ENCODE data around the gene SGSM1. TPM values are rescaled to one million over a fixed set of nuclear protein-coding genes. Genes with fewer than 3 reads are reported as not detected.

Gene SGSM1
- total RNA-seq, 2 experiments from 2014 or later = 0.13 TPM; not detected in 1

DNA sequence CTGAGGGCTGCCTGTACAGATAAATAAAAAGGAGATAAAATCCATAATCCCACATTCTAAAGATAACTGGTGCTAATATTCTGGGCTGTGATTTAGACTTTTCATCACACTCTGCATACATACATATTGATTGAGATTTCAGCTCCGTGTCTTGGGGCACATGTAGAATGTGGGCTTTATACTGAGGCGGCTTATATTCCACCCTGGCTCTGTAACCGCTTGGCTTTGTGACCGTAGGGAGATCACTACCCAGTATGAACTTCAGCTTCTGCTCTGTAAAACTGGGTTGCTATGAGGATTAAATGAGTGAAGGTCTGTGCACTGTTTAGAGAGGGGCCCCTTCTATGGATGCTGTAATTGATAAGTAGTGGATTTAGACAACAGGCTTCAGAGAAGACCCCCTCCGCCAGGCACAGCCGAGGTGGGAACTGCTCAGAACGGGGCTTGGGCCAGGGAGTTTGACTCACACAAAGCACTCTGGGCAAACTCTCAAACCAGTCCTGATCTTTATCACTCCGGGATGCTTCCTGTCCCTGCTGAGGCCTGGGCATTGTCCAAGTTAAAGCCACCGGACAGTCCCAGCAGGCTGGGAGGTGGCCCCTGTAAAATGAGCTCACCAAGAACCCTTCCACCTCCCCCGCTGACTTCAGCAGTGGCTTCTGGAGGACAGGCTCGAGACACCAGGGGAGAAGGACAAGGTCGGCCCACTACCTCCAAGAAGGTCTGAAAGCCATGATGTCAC is 163.7 kb downstream of the SGSM1 start:
- no peak overlapping the region for H3K27ac Mint-ChIP-seq
- ChIA-PET POLR2A (no interaction called here), CTCF (interaction anchor here (0.8 kb wide), 1 partner anchor 18 kb away, joined by 3 read pairs; no protein-coding TSS in a partner anchor)
- no peaks in the 10 kb centered on the region for H3K36me3 Mint-ChIP-seq (ENCODE audit: low read depth)
- TF ChIP-seq, protein P1, sequence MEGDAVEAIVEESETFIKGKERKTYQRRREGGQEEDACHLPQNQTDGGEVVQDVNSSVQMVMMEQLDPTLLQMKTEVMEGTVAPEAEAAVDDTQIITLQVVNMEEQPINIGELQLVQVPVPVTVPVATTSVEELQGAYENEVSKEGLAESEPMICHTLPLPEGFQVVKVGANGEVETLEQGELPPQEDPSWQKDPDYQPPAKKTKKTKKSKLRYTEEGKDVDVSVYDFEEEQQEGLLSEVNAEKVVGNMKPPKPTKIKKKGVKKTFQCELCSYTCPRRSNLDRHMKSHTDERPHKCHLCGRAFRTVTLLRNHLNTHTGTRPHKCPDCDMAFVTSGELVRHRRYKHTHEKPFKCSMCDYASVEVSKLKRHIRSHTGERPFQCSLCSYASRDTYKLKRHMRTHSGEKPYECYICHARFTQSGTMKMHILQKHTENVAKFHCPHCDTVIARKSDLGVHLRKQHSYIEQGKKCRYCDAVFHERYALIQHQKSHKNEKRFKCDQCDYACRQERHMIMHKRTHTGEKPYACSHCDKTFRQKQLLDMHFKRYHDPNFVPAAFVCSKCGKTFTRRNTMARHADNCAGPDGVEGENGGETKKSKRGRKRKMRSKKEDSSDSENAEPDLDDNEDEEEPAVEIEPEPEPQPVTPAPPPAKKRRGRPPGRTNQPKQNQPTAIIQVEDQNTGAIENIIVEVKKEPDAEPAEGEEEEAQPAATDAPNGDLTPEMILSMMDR (IDR thresholded peaks at IDR 0.05) = no peak
- H3K27me3 Mint-ChIP-seq = no peaks in the 10 kb centered on the region
- H3K4me3 Mint-ChIP-seq = no peak overlapping the region
- DNase-seq (no peak), ATAC-seq (no peak)
- intact Hi-C loops (cut with micrococcal nuclease) = no loop called here
- no peaks in the 10 kb centered on the region for H3K4me1 Mint-ChIP-seq (ENCODE audit: low read depth)
- H3K9me3 Mint-ChIP-seq = no peaks in the 10 kb centered on the region

DNA sequence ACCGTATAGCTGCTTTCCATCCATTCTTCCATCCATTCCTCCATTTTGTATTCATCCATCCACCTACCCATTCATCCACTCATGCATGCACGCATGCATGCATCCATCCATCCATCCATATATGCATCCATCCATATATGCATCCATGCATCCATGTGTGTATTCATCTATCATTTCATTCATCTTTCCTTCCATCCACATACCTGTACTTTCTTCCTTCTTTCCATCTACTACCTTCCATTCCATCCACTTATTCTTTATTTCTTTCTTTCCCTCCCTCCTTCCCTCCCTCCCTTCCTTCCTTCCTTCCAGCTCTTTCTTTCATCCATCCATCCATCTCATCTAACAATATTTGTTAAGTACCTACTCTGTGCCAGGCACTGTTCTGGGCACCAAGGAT is 166.4 kb downstream of the SGSM1 start:
- TF ChIP-seq, protein P1 (IDR thresholded peaks at IDR 0.05) = no peak
- H3K9me3 Mint-ChIP-seq = no peaks in the 10 kb centered on the region

DNA sequence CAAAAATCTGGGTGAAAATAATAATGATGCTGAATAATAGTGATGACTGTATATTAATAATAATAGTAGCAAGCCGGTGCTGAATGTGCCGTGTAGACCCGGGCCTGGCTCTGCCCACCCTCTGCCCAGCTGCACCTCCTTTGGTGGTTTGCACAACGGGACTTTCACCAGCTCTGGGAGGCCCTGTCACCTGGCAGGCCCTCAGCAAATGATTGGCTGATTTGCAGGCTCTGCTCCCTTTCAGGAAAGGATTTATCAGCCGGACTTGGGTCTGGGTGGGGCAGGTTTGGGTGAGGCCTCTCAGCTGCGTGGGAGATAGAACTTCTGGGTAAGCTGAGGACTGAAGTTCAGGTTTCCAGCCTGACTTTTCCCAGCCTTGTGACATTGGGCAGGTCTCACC is 167.9 kb downstream of the SGSM1 start:
- Mint-ChIP-seq H3K4me1 (ENCODE audit: low read depth) (no peaks in the 10 kb centered on the region), H3K9me3 (no peaks in the 10 kb centered on the region), H3K27ac (no peak overlapping the region), H3K36me3 (ENCODE audit: low read depth) (no peaks in the 10 kb centered on the region), H3K4me3 (no peak overlapping the region), H3K27me3 (no peaks in the 10 kb centered on the region)
- no peak for ATAC-seq
- DNase-seq = no peak
- TF ChIP-seq, protein P1 (IDR thresholded peaks at IDR 0.05) = no peak
- ChIA-PET POLR2A (interaction anchor here (0.9 kb wide), 1 partner anchor 21 kb away, joined by 3 read pairs; no protein-coding TSS in a partner anchor), CTCF (interaction anchor here (1.9 to 3.2 kb wide), 2 partner anchors 36 to 76 kb away, joined by 8 to 10 read pairs; no protein-coding TSS in a partner anchor)
- intact Hi-C loops (cut with micrococcal nuclease) = no loop called here

More for the DNA sequence above, 166.4 kb downstream of the SGSM1 start:
- ATAC-seq = no peak
- no peak overlapping the region for H3K4me3 Mint-ChIP-seq
- H3K27me3 Mint-ChIP-seq = no peaks in the 10 kb centered on the region
- DNase-seq = no peak
- no peak overlapping the region for H3K27ac Mint-ChIP-seq
- POLR2A ChIA-PET = no interaction called here
- H3K4me1 Mint-ChIP-seq (ENCODE audit: low read depth) = no peaks in the 10 kb centered on the region
- intact Hi-C loops (cut with micrococcal nuclease) = no loop called here
- H3K36me3 Mint-ChIP-seq (ENCODE audit: low read depth) = no peaks in the 10 kb centered on the region
- CTCF ChIA-PET = no interaction called here

DNA sequence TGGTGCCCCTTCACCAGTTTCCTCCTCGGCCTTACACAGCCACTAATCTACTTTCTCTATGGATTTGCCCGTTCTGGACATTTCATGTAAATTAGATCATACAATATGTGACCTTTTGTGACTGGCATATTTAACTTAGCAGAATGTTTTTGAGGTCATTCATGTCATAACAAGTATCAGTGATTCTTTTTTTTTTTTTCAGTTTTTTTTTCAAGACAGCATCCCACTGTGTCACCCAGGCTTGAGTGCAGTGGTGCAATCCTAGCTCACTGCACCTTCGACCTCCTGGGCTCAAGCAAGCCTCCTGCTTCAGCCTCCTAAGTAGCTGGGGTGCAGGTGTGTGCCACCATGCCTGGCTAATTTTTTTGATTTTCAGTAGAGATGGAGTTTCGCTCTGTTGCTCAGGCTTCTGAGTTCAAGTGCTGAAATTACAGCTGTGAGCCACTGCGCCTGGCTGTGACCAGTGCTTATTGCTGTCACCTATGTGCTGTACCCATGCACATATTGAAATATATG is 169.2 kb downstream of the SGSM1 start:
- ChIA-PET POLR2A (no interaction called here), CTCF (interaction anchor here (1.9 to 3.2 kb wide), 2 partner anchors 38 to 74 kb away, joined by 8 to 10 read pairs; no protein-coding TSS in a partner anchor)
- ATAC-seq (no peak), DNase-seq (no peak)
- H3K36me3 Mint-ChIP-seq (ENCODE audit: low read depth) = no peaks in the 10 kb centered on the region
- no peak overlapping the region for H3K4me3 Mint-ChIP-seq
- no peaks in the 10 kb centered on the region for H3K9me3 Mint-ChIP-seq
- TF ChIP-seq, protein P1 (IDR thresholded peaks at IDR 0.05) = no peak
- no peak overlapping the region for H3K27ac Mint-ChIP-seq
- no peaks in the 10 kb centered on the region for H3K4me1 Mint-ChIP-seq (ENCODE audit: low read depth)
- H3K27me3 Mint-ChIP-seq = no peaks in the 10 kb centered on the region
- intact Hi-C loops (cut with micrococcal nuclease) = no loop called here

DNA sequence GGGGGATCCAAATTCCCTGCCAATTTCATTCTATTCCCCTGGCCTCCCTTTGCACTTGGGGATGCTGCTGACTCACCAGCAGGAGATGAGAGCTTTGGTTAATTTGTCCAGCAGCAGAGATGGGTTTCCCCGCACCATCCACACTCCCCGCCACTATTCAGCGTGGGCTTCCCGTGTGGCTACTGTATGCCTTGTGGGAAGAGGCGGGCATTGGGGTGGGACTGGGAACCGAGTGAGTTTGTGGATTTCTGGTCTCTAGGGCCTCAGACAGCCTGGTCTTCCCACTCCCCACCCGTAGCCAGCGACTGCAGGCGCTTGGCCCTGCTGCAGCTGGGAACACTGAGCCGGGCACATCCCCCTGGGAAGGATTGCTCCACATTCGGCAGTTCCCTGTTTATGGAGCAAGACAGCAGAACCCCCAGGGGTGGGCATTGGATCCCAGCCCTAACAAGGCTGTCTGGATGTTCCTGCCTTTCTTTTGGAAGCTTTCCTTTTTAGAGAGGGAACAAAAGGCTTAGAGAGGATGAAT is 169.9 kb downstream of the SGSM1 start:
- Mint-ChIP-seq H3K27ac (no peak overlapping the region), H3K4me1 (ENCODE audit: low read depth) (no peaks in the 10 kb centered on the region), H3K9me3 (no peaks in the 10 kb centered on the region), H3K27me3 (no peaks in the 10 kb centered on the region), H3K4me3 (no peak overlapping the region), H3K36me3 (ENCODE audit: low read depth) (no peaks in the 10 kb centered on the region)
- intact Hi-C loops (cut with micrococcal nuclease) = no loop called here
- TF ChIP-seq, protein P1 (IDR thresholded peaks at IDR 0.05) = no peak
- ChIA-PET POLR2A (interaction anchor here (0.7 kb wide), 1 partner anchor 184 kb away, joined by 3 read pairs; no protein-coding TSS in a partner anchor), CTCF (interaction anchor here (1.0 to 3.2 kb wide), 2 partner anchors 29 to 38 kb away, joined by 4 to 10 read pairs; no protein-coding TSS in a partner anchor)
- DNase-seq (no peak), ATAC-seq (no peak)

Data from activated CD8-positive, alpha-beta T cell treated with anti-CD3 and anti-CD28 coated beads for 36 hours (primary cell).